Transverse colon (tissue), 4 donors: ENCODE data around the gene ACTR10.

Experiments used
- EP300 ChIP-seq: sonication (generic); formaldehyde crosslinking; IDR thresholded peaks from one replicate; pipeline ENCODE4 v1.6.1; 2017; ENCODE audit warnings: antibody characterized with exemption, low read depth
- POLR2A ChIP-seq: fragments of 450-650 bp; IDR thresholded peaks from one replicate; pipeline ENCODE4 v1.6.1; 2016; ENCODE audit warnings: antibody characterized with exemption, mild to moderate bottlenecking, moderate library complexity
- POLR2AphosphoS5 ChIP-seq, 3 donors: sonication (generic); formaldehyde crosslinking; IDR thresholded peaks; one replicate each; pipeline ENCODE4 v1.6.1; 2016; ENCODE audit warnings: antibody characterized with exemption in 3 of 3
- TF ChIP-seq, protein P1 (sequence below), 5 experiments: fragments of 200-600 bp in 3 of 5; fragments of 450-650 bp in 2 of 5; sonication (generic) in 3 of 5; IDR thresholded peaks; 1 replicate in 2 of 5; 2 replicates in 3 of 5; pipeline ENCODE4 v1.5.1; 2016 to 2017; ENCODE audit warnings: antibody characterized with exemption in 5 of 5, inconsistent platforms in 3 of 5, mild to moderate bottlenecking in 2 of 5, moderate library complexity in 1 of 5

DNA sequence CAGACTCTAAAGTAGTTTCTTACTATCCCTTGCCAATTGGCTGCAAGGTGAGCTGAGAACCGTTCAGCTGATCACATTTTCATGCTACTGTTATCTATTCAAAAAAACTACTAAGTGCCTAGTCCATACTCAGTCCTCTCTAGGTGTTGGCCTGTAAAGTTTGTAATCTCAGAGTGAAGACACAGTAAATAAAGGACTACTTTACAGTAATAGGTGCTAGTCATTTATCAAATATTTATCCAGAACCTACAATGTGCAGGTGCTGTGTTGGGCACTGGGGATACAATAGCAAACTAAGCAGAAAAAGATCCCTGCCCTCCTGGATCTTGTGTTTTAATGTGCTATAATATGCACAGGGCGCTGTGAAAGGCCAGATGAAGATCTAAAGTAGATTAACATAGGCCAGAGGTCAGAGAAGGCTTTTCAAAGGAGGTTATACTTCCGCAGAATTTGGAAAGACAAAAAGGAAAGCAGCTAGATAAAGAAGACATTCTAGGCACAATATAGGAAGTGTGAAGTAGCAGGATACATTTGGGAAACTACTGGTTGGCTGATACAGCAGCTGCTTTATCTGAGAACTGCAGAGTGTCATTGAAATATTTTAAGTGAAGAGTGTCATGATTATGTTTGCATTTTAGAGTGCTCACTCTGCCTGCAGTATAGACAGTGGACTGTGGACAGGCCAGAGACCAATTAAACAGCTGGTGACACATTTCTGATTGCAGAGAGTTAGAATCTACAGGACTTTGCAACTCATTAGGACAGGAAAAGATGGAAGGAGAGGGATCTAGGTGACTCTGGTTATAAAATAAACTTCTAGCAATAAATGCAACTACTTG lies 8.0 kb upstream of the ACTR10 start:
- TF ChIP-seq, protein P1, sequence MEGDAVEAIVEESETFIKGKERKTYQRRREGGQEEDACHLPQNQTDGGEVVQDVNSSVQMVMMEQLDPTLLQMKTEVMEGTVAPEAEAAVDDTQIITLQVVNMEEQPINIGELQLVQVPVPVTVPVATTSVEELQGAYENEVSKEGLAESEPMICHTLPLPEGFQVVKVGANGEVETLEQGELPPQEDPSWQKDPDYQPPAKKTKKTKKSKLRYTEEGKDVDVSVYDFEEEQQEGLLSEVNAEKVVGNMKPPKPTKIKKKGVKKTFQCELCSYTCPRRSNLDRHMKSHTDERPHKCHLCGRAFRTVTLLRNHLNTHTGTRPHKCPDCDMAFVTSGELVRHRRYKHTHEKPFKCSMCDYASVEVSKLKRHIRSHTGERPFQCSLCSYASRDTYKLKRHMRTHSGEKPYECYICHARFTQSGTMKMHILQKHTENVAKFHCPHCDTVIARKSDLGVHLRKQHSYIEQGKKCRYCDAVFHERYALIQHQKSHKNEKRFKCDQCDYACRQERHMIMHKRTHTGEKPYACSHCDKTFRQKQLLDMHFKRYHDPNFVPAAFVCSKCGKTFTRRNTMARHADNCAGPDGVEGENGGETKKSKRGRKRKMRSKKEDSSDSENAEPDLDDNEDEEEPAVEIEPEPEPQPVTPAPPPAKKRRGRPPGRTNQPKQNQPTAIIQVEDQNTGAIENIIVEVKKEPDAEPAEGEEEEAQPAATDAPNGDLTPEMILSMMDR (IDR thresholded peaks at IDR 0.05): no peak
- no peak for TF ChIP-seq POLR2A
- TF ChIP-seq POLR2AphosphoS5 (IDR thresholded peaks at IDR 0.05): no peak
- no peak for TF ChIP-seq EP300
